Breast epithelium (tissue), 4 donors: ENCODE data around the gene ATP7B. TPM values are rescaled to one million over a fixed set of nuclear protein-coding genes. Genes with fewer than 3 reads are reported as not detected.

Experiments used
- DNase-seq, 2 donors: peaks; one replicate each; pipeline ENCODE4 v3.0.0-alpha.2; 2019; ENCODE audit warnings: low spot score in 2 of 2
- H3K27ac ChIP-seq, 2 donors: fragments of 200-600 bp; sonication (generic) in 1 of 2; one replicate each; pipeline ENCODE4 v1.5.1; 2016 to 2019; ENCODE audit warnings: mild to moderate bottlenecking in 1 of 2
- H3K27me3 ChIP-seq, 2 donors: fragments of 200-600 bp; sonication (generic) in 1 of 2; one replicate each; pipeline versions ENCODE4 v1.5.1 to v1.6.0; 2017 to 2019; ENCODE audit warnings: control low read depth in 1 of 2, mild to moderate bottlenecking in 1 of 2
- H3K36me3 ChIP-seq: fragments of 200-600 bp; one replicate; pipeline ENCODE4 v1.5.1; 2019
- H3K4me1 ChIP-seq, 2 donors: fragments of 200-600 bp; sonication (generic); one replicate each; pipeline ENCODE4 v1.5.1; 2016 to 2019; ENCODE audit warnings: control low read depth in 1 of 2
- H3K4me3 ChIP-seq, 3 donors: fragments of 200-600 bp; sonication (generic); 1 replicate in 2 of 3; 2 replicates in 1 of 3; pipeline ENCODE4 v1.5.1; 2016 to 2019; ENCODE audit warnings: mild to moderate bottlenecking in 3 of 3, moderate library complexity in 2 of 3
- H3K9me3 ChIP-seq, 2 donors: fragments of 200-600 bp; sonication (generic) in 1 of 2; one replicate each; pipeline ENCODE4 v1.5.1; 2016 to 2019; ENCODE audit warnings: control low read depth in 1 of 2
- POLR2A ChIP-seq: fragments of 450-650 bp; IDR thresholded peaks from one replicate; pipeline ENCODE4 v1.6.1; 2016; ENCODE audit warnings: antibody characterized with exemption, mild to moderate bottlenecking, moderate library complexity
- POLR2AphosphoS5 ChIP-seq, 3 donors: sonication (generic); formaldehyde crosslinking; IDR thresholded peaks; one replicate each; pipeline ENCODE4 v1.6.1; 2017; ENCODE audit warnings: antibody characterized with exemption in 3 of 3
- intact Hi-C: fragments of 100-400 bp; cut with DNase I; formaldehyde crosslinking; loops from one replicate; pipeline ENCODE4 v1.15.1; 2023; ENCODE audit warnings: low total_unique reads
- total RNA-seq, 3 donors: library from RNA; depleted of rRNA; stranded (reverse); fragments of >200 nt; gene quantifications; one replicate each; pipeline ENCODE4 v1.1.0, GENCODE V29; 2016
- TF ChIP-seq, protein P1 (sequence below), 3 donors: fragments of 450-650 bp; IDR thresholded peaks; one replicate each; pipeline ENCODE4 v1.5.1; 2016 to 2017; ENCODE audit warnings: antibody characterized with exemption in 3 of 3, mild to moderate bottlenecking in 3 of 3, moderate library complexity in 3 of 3

ATP7B gene
- total RNA-seq, 3 donors from 2014 or later = 6.9 to 9.2 (median 7.2) TPM

DNA sequence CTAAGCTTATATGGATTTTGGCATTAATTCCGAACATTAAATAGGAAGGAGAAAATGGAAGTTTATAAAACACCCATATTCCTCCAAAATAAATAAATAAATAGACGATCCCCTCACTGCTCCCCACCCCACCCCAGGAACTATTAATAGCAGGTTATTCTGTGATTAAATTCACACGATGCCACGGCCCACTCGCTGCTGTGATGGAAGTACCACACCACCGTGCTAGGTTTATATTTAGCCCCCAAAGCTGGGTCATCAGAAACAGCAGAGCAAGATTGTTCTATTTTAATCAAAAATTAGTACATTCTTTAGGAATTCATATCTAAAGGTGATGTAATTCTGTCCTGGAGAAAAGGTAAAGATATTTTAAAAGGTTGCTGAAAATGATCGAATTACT, 84.1 kb downstream of the ATP7B start:
- Histone ChIP-seq H3K4me3 (no peak overlapping the region), H3K36me3 (no peaks in the 10 kb centered on the region), H3K9me3 (no peaks in the 10 kb centered on the region), H3K27ac (no peak overlapping the region), H3K27me3 (no peaks in the 10 kb centered on the region), H3K4me1 (no peaks in the 10 kb centered on the region)
- no peak for TF ChIP-seq POLR2AphosphoS5 (IDR thresholded peaks at IDR 0.05)
- TF ChIP-seq, protein P1, sequence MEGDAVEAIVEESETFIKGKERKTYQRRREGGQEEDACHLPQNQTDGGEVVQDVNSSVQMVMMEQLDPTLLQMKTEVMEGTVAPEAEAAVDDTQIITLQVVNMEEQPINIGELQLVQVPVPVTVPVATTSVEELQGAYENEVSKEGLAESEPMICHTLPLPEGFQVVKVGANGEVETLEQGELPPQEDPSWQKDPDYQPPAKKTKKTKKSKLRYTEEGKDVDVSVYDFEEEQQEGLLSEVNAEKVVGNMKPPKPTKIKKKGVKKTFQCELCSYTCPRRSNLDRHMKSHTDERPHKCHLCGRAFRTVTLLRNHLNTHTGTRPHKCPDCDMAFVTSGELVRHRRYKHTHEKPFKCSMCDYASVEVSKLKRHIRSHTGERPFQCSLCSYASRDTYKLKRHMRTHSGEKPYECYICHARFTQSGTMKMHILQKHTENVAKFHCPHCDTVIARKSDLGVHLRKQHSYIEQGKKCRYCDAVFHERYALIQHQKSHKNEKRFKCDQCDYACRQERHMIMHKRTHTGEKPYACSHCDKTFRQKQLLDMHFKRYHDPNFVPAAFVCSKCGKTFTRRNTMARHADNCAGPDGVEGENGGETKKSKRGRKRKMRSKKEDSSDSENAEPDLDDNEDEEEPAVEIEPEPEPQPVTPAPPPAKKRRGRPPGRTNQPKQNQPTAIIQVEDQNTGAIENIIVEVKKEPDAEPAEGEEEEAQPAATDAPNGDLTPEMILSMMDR (IDR thresholded peaks at IDR 0.05) = no peak
- no peak for TF ChIP-seq POLR2A
- intact Hi-C loops = no loop called here
- DNase-seq = no peak

DNA sequence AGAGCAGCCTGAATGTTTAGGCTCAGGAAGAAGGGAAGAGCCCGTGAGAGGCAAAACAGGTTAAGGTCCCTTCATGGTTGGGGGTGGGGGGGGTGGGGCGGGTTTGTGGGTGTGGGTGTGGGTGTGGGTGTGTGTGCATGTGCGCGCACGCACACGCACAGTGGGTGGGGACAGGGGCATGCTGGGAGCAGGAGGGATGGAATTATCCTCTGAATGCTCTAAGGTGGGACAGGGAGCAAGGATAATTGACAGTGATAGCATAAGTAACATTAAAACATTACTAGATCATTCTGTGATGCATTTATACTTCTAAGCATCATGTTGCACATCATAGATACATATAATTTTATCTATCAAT, 84.7 kb downstream of the ATP7B start:
- Histone ChIP-seq H3K36me3 (no peaks in the 10 kb centered on the region), H3K27ac (no peak overlapping the region), H3K4me1 (no peaks in the 10 kb centered on the region), H3K27me3 (no peaks in the 10 kb centered on the region), H3K9me3 (no peaks in the 10 kb centered on the region), H3K4me3 (no peak overlapping the region)
- DNase-seq = no peak
- intact Hi-C loops = no loop called here
- no peak for TF ChIP-seq POLR2A
- TF ChIP-seq, protein P1 (IDR thresholded peaks at IDR 0.05) = no peak
- TF ChIP-seq POLR2AphosphoS5 (IDR thresholded peaks at IDR 0.05) = no peak

DNA sequence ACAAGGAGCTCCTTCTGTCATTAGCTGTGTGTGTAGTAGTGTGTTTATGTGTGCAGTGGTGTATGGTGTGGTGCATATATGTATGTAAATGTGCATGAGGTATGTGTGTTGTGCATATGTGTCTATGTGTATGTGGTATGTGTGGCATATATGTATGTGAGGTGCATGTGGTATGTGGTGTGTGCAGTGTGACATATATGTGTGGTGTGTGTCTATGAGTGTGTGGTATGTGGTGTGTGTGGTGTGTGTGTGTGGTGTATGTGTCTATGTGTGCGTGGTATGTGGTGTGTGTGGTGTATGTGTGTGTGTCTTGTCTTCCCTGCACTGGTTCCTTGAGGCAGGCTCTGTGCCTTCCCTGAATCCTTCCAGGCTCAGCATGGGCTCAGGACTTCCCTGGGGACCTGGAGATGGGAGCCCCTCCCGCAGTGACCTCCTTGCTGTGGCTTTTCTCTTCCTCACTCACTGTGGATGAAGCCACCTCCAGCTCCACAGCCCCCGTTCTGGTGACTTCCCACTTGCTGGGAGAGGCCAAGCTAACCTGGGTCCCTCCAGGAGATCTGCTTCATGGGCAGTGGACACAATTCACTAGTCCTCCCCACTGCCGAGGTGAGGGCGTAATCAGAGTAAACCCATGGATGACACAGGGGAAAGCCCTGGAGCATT, 85.3 kb downstream of the ATP7B start:
- TF ChIP-seq, protein P1 (IDR thresholded peaks at IDR 0.05) = no peak
- TF ChIP-seq POLR2A (no peak), POLR2AphosphoS5 (IDR thresholded peaks at IDR 0.05) (no peak)
- intact Hi-C loops = no loop called here
- no peaks in the 10 kb centered on the region for H3K9me3 ChIP-seq
- no peak for DNase-seq
- no peaks in the 10 kb centered on the region for H3K4me1 ChIP-seq
- H3K4me3 ChIP-seq = no peak overlapping the region
- no peaks in the 10 kb centered on the region for H3K36me3 ChIP-seq
- H3K27me3 ChIP-seq = no peaks in the 10 kb centered on the region
- H3K27ac ChIP-seq = no peak overlapping the region

DNA sequence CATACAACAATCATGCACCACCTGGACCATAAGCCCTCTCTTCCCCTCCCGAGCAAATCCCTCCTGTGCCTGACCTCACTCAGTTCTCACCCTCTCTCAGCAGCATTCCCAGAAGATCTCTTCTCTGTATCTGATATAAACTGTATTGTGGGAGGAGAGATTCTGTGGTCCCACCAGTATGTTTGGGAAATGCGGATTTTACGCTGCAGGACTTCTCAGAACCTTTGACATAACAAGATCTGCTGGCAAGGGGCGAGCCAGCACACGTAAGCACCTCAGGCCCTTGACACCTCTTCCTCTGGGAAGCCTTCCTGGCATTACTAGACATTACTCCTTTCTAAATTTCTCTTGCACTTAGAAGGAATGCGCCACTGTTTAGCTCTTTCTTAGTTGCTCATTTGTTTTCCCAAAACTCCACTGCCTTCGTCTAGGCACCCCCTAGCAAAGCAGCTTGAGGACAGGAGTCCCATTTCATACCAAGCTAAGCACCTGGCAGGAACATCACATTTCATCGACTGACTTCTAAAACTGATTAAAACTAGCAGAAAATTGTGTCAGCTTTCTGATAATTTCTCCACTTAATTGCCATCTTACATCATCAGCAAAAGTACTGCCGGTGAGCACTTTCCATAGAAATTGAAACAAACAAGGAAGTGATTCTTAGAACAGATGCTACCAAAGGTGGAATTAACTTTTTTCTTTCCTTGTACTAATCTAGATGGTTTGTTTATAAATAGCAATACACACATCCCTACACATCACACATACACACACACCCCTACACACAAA, 86.3 kb downstream of the ATP7B start:
- TF ChIP-seq POLR2A = no peak
- TF ChIP-seq, protein P1 (IDR thresholded peaks at IDR 0.05) = no peak
- TF ChIP-seq POLR2AphosphoS5 (IDR thresholded peaks at IDR 0.05) = no peak
- no peaks in the 10 kb centered on the region for H3K4me1 ChIP-seq
- no peaks in the 10 kb centered on the region for H3K9me3 ChIP-seq
- no peaks in the 10 kb centered on the region for H3K27me3 ChIP-seq
- no peak overlapping the region for H3K27ac ChIP-seq
- no peak overlapping the region for H3K4me3 ChIP-seq
- no peak for DNase-seq
- intact Hi-C loops = no loop called here
- no peaks in the 10 kb centered on the region for H3K36me3 ChIP-seq

DNA sequence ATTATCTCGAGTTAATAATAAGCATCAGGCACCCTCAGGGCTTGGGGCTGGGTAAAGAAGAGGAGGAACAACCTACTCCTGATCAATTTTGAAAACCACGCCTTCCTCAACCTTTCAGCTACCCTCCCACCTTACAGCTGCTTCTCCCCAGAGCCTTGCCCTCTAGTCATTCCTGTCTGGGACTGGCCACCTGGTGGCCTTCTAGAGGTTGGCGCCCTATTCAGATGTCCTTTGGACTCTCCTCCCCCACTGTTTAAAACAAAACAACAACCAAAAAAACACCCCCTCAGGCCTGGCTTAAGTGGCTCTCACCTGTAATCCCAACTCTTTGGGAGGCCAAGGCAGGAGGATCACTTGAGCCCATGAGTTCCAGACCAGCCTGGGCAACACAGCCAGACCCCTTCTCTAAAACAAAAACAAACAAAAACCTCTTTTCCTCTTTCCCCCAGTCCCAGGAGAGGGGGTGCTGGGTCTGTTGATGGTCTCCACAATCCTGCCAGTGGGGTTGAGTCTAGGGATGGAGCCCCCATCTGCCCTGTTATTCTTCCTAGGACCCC, 87.2 kb downstream of the ATP7B start:
- Histone ChIP-seq H3K36me3 (no peaks in the 10 kb centered on the region), H3K27me3 (no peaks in the 10 kb centered on the region), H3K4me1 (no peaks in the 10 kb centered on the region), H3K9me3 (no peaks in the 10 kb centered on the region), H3K27ac (no peak overlapping the region), H3K4me3 (no peak overlapping the region)
- no peak for DNase-seq
- intact Hi-C loops = no loop called here
- TF ChIP-seq, protein P1 (IDR thresholded peaks at IDR 0.05) = peak in 1 of 3 donors; percentile 10
- no peak for TF ChIP-seq POLR2A
- no peak for TF ChIP-seq POLR2AphosphoS5 (IDR thresholded peaks at IDR 0.05)
